ENCODE data around the gene KDM3B.

KDM3B gene

GRCh38 chr5:138418444-138418843 lies 66.0 kb downstream of the KDM3B start:
- no peak for DNase-seq
- H3K9me3 Mint-ChIP-seq, result no peaks in the 10 kb centered on the region
- no peaks in the 10 kb centered on the region for H3K4me1 Mint-ChIP-seq
- no peak overlapping the region for H3K4me3 Mint-ChIP-seq
- H3K27me3 Mint-ChIP-seq, result no peaks in the 10 kb centered on the region
- ATAC-seq, result no peak
- H3K27ac Mint-ChIP-seq, result no peak overlapping the region

GRCh38 chr5:138425079-138425478 lies 72.6 kb downstream of the KDM3B start:
- Mint-ChIP-seq H3K27me3 (no peaks in the 10 kb centered on the region), H3K4me3 (no peak overlapping the region), H3K9me3 (no peaks in the 10 kb centered on the region), H3K4me1 (no peaks in the 10 kb centered on the region), H3K27ac (no peak overlapping the region)
- DNase-seq (no peak), ATAC-seq (no peak)

- ATAC-seq (no peak), DNase-seq (no peak)
- H3K4me1 Mint-ChIP-seq, result peaks cover 29% of the 10 kb centered on the region
Observed at GRCh38 chr5:138435943-138436342, 83.5 kb downstream of the KDM3B start.

DNA sequence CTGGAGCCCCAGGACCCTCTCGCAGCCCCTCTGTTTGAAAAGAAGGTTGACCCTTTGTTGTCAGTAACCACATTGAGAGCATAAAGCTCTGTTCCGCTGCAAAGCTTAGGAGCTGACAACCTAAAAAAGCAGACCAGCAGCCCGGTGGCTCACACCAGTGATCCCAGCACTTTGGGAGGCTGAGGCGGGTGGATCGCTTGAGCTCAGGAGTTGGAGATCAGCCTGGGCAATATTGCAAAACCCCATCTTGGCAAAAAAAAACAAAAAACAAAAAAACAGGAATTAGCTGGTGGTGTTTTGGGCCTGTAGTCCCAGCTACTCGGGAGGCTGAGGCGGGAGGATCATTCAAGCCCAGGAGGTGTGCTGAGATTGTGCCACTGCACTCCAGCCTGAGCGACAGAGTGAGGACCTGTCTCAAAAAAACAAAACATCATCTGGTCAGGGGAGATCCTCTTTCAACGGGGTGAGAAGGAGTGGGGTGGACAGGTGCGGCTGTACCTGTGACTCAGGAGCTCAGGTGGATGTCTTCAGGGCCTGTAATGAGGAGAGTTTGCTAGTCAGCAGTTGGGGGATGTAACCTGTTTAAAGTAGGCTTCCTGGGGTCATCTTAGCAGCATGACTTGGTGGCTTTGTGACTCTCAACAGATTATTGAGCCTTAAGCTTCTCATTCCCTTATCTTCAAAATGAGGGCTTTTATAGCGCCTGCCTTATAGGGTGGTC lies 85.7 kb downstream of the KDM3B start:
- ATAC-seq (no peak), DNase-seq (no peak)
- H3K4me3 Mint-ChIP-seq, result peak overlapping the region; percentile 80 to 82
- H3K27ac Mint-ChIP-seq, result peak overlapping the region in 1 of 2 donors; percentile 91
- peaks cover 17% of the 10 kb centered on the region for H3K27me3 Mint-ChIP-seq
- H3K9me3 Mint-ChIP-seq, result no peaks in the 10 kb centered on the region
- peaks cover 29% of the 10 kb centered on the region for H3K4me1 Mint-ChIP-seq

More at GRCh38 chr5:138435943-138436342, 83.5 kb downstream of the KDM3B start:
- H3K27ac Mint-ChIP-seq, result peak overlapping the region in 1 of 2 donors; percentile 48
- peaks cover 17% of the 10 kb centered on the region for H3K27me3 Mint-ChIP-seq
- H3K9me3 Mint-ChIP-seq, result no peaks in the 10 kb centered on the region
- no peak overlapping the region for H3K4me3 Mint-ChIP-seq

DNA sequence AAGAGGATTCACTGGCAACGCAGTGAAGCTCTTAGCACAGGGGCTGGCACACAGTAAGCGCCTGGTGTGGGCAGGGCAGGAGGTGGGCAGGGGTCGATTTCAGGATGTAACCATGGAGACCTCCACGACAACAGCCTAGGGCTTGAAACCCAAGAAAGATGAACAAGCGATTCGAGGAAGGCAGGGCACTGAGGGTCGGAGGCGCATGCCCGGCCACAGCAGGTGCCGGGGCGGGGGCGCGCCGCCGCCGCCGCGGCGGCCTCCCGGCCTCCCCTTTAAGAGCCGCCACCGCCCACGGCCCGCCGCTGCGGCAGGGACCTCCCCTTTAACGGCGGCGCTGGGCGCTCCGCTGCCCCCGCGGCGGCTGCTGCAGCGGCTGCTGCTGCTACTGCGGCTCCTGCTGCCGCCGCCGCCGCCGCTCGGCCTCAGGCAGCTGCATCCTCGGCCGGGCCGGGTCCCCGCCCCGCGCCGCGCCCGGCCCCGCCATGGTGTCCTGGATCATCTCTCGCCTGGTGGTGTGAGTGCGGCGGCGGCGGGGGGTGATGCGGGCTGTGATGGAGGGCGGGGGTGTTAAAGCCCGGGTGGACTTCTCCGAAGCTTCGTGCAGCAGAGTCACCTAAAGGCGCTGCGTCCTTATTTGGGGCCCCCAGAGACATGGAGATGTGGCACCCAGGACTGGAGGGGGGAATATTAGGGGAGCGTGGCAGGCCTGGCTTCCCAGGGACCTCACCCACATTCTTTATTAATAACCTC lies 86.4 kb downstream of the KDM3B start, which contains the start of gene REEP2:
TSS of gene REEP2 (plus strand) at position 334 of the 753 bp plus-strand sequence. CDS start at position 486, 152 bp downstream.
- Mint-ChIP-seq H3K4me1 (peaks cover 29% of the 10 kb centered on the region), H3K27me3 (peaks cover 17% of the 10 kb centered on the region), H3K27ac (peak within 1 kb of the TSS in 1 of 2 donors; percentile 91), H3K4me3 (peak within 1 kb of the TSS; percentile 80 to 82), H3K9me3 (no peaks in the 10 kb centered on the region)
- ATAC-seq (peak; percentile 89), DNase-seq (peak; percentile 73 to 76)

DNA sequence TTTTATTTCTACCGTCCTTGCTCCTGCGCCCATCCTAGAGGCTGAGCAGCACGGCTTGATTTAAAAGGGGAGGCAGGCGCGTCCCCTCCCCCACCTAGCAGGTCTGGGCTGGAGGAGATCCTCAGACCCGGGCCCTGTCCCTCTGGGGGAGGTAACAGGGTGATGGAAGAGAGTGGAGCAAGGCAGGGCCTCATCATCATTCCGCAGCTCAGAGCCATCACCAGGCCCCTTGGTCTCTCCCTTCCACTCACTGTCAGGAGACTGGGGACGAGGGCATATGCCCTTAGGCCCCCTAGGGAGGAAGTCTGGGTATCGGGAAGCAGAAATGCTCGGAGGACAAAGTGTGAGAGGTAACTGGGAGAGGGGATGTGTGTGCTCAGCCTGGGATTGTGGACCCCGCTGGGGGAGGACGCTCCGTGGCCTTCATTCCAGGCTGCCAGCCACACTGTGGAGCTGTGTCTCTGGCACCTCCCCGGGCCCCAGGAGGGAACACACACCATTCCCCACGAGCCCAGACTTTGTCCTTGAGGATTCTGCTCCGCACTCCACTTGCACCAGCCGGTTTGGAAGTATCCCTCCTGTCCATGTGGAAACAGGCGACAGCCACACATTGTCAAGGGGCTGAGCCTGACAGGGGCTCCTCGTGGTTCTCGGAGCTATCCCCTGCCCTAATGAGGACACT lies 87.1 kb downstream of the KDM3B start:
- peaks cover 17% of the 10 kb centered on the region for H3K27me3 Mint-ChIP-seq
- ATAC-seq (peak; percentile 3), DNase-seq (no peak)
- H3K4me3 Mint-ChIP-seq, result peak overlapping the region; percentile 80 to 82
- H3K27ac Mint-ChIP-seq, result peak overlapping the region in 1 of 2 donors; percentile 8
- peaks cover 29% of the 10 kb centered on the region for H3K4me1 Mint-ChIP-seq
- no peaks in the 10 kb centered on the region for H3K9me3 Mint-ChIP-seq

DNA sequence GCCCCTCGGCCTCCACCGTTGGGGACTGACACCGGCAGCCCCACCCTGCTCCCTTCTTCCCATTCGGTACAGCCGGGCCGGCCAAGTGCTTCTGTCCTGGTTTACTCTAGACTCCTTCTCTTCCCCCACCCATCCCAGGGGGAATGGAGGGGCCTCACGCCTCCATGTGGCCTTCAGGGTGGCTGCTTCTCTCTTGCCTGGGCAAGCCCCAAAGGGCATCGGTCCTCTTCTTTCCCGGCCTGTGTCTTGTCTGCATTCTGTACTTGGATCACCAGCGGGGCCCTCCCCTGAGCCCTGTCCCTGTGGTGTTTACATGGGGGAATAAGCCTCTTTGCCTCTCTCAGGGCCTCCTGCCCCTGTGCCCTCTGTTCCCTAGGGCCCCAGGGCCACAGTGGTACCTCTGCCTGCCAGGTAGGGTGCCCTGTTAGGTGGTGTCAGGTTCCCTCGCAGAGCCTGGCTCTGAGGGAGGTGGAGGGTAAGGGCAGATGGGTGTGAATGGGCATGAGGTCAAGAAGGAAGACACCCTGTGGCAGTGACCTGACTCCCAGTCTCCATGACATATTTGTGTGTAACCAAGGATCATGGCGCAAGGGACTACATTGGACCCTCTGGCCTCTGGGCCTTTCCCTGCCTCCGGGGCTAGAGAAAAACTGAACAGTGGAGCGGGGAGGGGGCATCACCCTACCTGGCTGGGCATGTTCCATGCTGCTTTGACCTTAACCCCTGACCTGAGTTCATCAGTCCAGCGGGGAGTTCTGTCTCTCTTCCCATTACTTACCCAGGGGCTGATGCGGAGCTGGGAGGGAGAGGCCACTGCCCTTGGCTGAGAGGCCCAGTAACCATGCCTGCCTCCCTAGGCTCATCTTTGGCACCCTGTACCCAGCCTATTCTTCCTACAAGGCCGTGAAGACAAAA lies 87.9 kb downstream of the KDM3B start:
- DNase-seq (no peak), ATAC-seq (no peak)
- H3K27ac Mint-ChIP-seq, result peak overlapping the region; percentile 20 to 75
- H3K4me1 Mint-ChIP-seq, result peaks cover 29% of the 10 kb centered on the region
- no peaks in the 10 kb centered on the region for H3K9me3 Mint-ChIP-seq
- H3K27me3 Mint-ChIP-seq, result peaks cover 17% of the 10 kb centered on the region
- H3K4me3 Mint-ChIP-seq, result peak overlapping the region; percentile 66 to 82

GRCh38 chr5:138441221-138441620 lies 88.7 kb downstream of the KDM3B start:
- no peak overlapping the region for H3K27ac Mint-ChIP-seq
- no peaks in the 10 kb centered on the region for H3K9me3 Mint-ChIP-seq
- no peak for ATAC-seq
- peaks cover 29% of the 10 kb centered on the region for H3K4me1 Mint-ChIP-seq
- no peak overlapping the region for H3K4me3 Mint-ChIP-seq
- peaks cover 17% of the 10 kb centered on the region for H3K27me3 Mint-ChIP-seq
- DNase-seq, result no peak

DNA sequence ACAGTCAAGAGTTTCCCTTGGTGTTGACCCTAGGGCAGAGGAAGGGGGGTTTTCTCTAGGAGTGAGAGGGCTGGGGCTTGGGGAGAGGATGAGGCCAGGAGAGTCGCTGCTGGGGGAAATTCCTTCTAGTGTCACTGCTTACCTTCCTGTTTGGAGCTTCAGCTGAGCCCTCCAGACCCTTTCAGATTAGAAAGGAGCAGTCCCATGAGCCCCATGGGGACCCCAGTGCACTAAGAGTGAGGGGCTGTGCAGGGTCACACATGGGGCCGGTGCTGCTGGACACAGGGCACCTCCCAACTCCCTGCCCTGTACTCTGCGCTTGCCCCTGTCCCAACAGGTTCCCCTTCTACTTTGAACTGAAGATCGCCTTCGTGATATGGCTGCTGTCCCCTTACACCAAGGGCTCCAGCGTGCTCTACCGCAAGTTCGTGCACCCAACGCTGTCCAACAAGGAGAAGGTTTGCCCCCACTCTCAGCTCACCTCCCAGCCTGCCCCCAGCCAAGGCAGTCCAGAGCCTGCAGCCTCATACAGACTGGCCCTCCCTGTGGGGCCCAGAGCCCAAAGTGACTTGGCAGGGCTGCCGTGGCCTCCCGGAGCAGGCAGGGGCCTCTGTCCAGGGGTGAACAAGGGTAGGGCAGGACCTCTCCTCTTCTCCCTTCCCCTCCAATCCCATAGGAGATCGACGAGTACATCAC lies 91.7 kb downstream of the KDM3B start:
- H3K4me3 Mint-ChIP-seq, result no peak overlapping the region
- peaks cover 31% of the 10 kb centered on the region for H3K27me3 Mint-ChIP-seq
- peak overlapping the region in 1 of 2 donors; percentile 8 for H3K27ac Mint-ChIP-seq
- H3K4me1 Mint-ChIP-seq, result peaks cover 13% of the 10 kb centered on the region
- no peaks in the 10 kb centered on the region for H3K9me3 Mint-ChIP-seq
- DNase-seq (no peak), ATAC-seq (no peak)

DNA sequence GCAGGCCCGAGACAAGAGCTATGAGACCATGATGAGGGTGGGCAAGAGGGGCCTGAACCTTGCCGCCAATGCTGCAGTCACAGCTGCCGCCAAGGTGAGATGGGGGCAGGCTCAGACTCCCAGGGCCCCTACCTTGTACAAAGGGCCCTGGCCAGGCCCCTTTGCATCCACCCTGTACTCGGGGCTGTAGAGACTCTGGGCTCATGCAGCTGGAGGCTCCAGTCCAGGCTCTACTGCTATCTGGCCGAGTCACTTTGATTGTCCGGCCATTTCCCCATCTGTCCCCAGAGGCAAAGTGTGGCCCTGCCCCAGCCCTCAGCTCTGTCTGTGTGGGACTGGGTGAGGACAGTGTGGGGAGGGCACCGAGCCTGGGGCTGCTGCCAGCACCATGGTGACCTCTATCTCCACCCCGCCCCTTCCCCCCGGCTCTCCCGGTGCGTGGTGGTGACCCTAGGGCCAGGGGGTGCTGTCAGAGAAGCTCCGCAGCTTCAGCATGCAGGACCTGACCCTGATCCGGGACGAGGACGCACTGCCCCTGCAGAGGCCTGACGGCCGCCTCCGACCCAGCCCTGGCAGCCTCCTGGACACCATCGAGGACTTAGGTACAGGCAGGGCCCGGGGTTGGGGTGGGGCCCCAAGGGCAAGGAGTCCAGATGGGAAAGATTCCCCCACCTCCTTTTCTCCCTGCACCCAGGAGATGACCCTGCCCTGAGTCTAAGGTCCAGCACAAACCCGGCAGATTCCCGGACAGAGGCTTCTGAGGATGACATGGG lies 92.5 kb downstream of the KDM3B start:
- H3K4me3 Mint-ChIP-seq, result no peak overlapping the region
- peak; percentile 16 for ATAC-seq
- H3K27me3 Mint-ChIP-seq, result peaks cover 23% of the 10 kb centered on the region
- H3K9me3 Mint-ChIP-seq, result no peaks in the 10 kb centered on the region
- no peak for DNase-seq
- H3K4me1 Mint-ChIP-seq, result peaks cover 10% of the 10 kb centered on the region
- no peak overlapping the region for H3K27ac Mint-ChIP-seq

- Mint-ChIP-seq H3K4me1 (peaks cover 8% of the 10 kb centered on the region), H3K27me3 (peaks cover 16% of the 10 kb centered on the region), H3K27ac (no peak overlapping the region), H3K4me3 (no peak overlapping the region), H3K9me3 (no peaks in the 10 kb centered on the region)
- no peak for ATAC-seq
- no peak for DNase-seq
Observed at GRCh38 chr5:138445547-138446271, 93.2 kb downstream of the KDM3B start.

DNA sequence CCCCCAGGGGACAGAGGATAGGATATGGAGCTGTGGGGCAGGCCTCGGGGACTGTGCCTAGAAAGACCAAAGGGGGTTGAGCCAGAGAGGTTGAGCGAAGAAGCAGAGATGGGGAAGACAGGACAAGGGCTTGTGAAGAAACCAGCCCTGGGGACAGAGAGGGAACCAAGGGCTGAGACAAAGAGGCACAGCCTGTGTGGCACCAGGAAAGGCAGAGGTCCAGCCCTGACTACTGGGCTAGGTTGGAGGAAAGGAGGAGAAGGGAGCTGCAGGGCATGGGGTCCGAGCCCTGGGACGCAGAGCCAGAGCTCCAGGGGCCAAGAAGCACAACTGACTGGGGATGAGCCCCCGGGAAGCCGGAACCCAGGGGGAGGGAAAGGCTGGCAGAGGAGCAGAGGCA lies 95.6 kb downstream of the KDM3B start:
- Mint-ChIP-seq H3K27ac (peak overlapping the region in 1 of 2 donors; percentile 1), H3K4me3 (no peak overlapping the region), H3K4me1 (peaks cover 8% of the 10 kb centered on the region), H3K27me3 (peaks cover 14% of the 10 kb centered on the region), H3K9me3 (no peaks in the 10 kb centered on the region)
- DNase-seq (no peak), ATAC-seq (no peak)
